Fibroblast of mammary gland (primary cell): Measurements from ENCODE around the gene METTL8.
A peak's percentile ranks its signal among the peaks of the same experiment; 100 is the strongest.
"Not testable (repeated sequence)": the region's sequence is repeated elsewhere in the genome, so short reads cannot be mapped to it uniquely, and the experiment has no call there.

Experiments used
- DNase-seq: peaks from one replicate; pipeline ENCODE4 v3.0.0-alpha.2; 2010; ENCODE audit warnings: low read depth
- H3K4me3 ChIP-seq: 2 replicates; pipeline ENCODE4 v1.5.1; 2011; ENCODE audit warnings: low read depth, mild to moderate bottlenecking, low read length, moderate library complexity; ENCODE audit not compliant: control insufficient read depth
- CTCF ChIP-seq: conservative IDR thresholded peaks from 2 replicates; pipeline ENCODE4 v1.5.1; 2011; ENCODE audit warnings: low read depth, low read length, inconsistent platforms; ENCODE audit not compliant: control insufficient read depth, insufficient read depth

The METTL8 gene

GRCh38 chr2:171391532-171391931, 42.3 kb downstream of the METTL8 start:
- H3K4me3 ChIP-seq: no peak overlapping the region
- TF ChIP-seq CTCF: no peak
- DNase-seq: no peak

GRCh38 chr2:171390941-171391516, 42.8 kb downstream of the METTL8 start:
- H3K4me3 ChIP-seq: no peak overlapping the region
- peak; percentile 89 for DNase-seq
- no peak for TF ChIP-seq CTCF

- H3K4me3 ChIP-seq: no peak overlapping the region
- DNase-seq: no peak
- no peak for TF ChIP-seq CTCF
These were observed 44.0 kb downstream of the METTL8 start for GRCh38 chr2:171389780-171390179.

GRCh38 chr2:171389325-171389724, 44.5 kb downstream of the METTL8 start:
- DNase-seq: no peak
- no peak for TF ChIP-seq CTCF
- no peak overlapping the region for H3K4me3 ChIP-seq

GRCh38 chr2:171387052-171387451, 46.7 kb downstream of the METTL8 start:
- no peak overlapping the region for H3K4me3 ChIP-seq
- DNase-seq: no peak
- TF ChIP-seq CTCF: no peak

- no peak for DNase-seq
- H3K4me3 ChIP-seq: no peak overlapping the region
- no peak for TF ChIP-seq CTCF
These were observed 47.2 kb downstream of the METTL8 start for GRCh38 chr2:171386627-171387026.

- no peak for TF ChIP-seq CTCF
These were observed 50.7 kb downstream of the METTL8 start for GRCh38 chr2:171383134-171383533.

GRCh38 chr2:171382175-171382574, 51.6 kb downstream of the METTL8 start:
- DNase-seq, H3K4me3 ChIP-seq: not testable (repeated sequence)

More at GRCh38 chr2:171383134-171383533, 50.7 kb downstream of the METTL8 start:
- no peak overlapping the region for H3K4me3 ChIP-seq
- peak; percentile 38 for DNase-seq

GRCh38 chr2:171377852-171378251, 55.9 kb downstream of the METTL8 start:
- DNase-seq, H3K4me3 ChIP-seq: not testable (repeated sequence)
